ENCODE measurements around the gene DNAJB6. TPM values are rescaled to one million over a fixed set of nuclear protein-coding genes. Genes with fewer than 3 reads are reported as not detected.

Gene DNAJB6
- total RNA-seq, 1 donor from 2014 or later: 97.2 TPM

- TF ChIP-seq CTCF (conservative IDR thresholded peaks at IDR 0.05): no peak
- Mint-ChIP-seq H3K9me3 (no peaks in the 10 kb centered on the region), H3K27ac (peak overlapping the region; percentile 98), H3K4me3 (peak overlapping the region; percentile 84), H3K4me1 (ENCODE audit: unreplicated experiment) (peaks cover 51% of the 10 kb centered on the region), H3K36me3 (peaks cover 34% of the 10 kb centered on the region), H3K27me3 (no peaks in the 10 kb centered on the region)
- no peak for DNase-seq (ENCODE audit: extremely low spot score, unreplicated experiment)
Measured at GRCh38 chr7:157355784-157356511, 19.1 kb downstream of the DNAJB6 start.

- Mint-ChIP-seq H3K27me3 (no peaks in the 10 kb centered on the region), H3K27ac (peak overlapping the region; percentile 82), H3K36me3 (peaks cover 34% of the 10 kb centered on the region), H3K4me1 (ENCODE audit: unreplicated experiment) (peaks cover 51% of the 10 kb centered on the region), H3K4me3 (peak overlapping the region; percentile 29), H3K9me3 (no peaks in the 10 kb centered on the region)
- no peak for DNase-seq (ENCODE audit: extremely low spot score, unreplicated experiment)
- no peak for TF ChIP-seq CTCF (conservative IDR thresholded peaks at IDR 0.05)
Measured at GRCh38 chr7:157357129-157358040, 20.6 kb downstream of the DNAJB6 start.

- TF ChIP-seq CTCF (conservative IDR thresholded peaks at IDR 0.05): no peak
- Mint-ChIP-seq H3K4me3 (no peak overlapping the region), H3K27ac (peak overlapping the region; percentile 82), H3K4me1 (ENCODE audit: unreplicated experiment) (peaks cover 49% of the 10 kb centered on the region), H3K36me3 (peaks cover 36% of the 10 kb centered on the region), H3K27me3 (no peaks in the 10 kb centered on the region), H3K9me3 (no peaks in the 10 kb centered on the region)
- DNase-seq (ENCODE audit: extremely low spot score, unreplicated experiment): no peak
Measured at GRCh38 chr7:157358041-157358752, 21.4 kb downstream of the DNAJB6 start.

GRCh38 chr7:157358753-157359096 is 21.9 kb downstream of the DNAJB6 start:
- H3K36me3 Mint-ChIP-seq: peaks cover 34% of the 10 kb centered on the region
- H3K9me3 Mint-ChIP-seq: no peaks in the 10 kb centered on the region
- peaks cover 46% of the 10 kb centered on the region for H3K4me1 Mint-ChIP-seq (ENCODE audit: unreplicated experiment)
- H3K27ac Mint-ChIP-seq: peak overlapping the region; percentile 68
- DNase-seq (ENCODE audit: extremely low spot score, unreplicated experiment): no peak
- H3K27me3 Mint-ChIP-seq: no peaks in the 10 kb centered on the region
- H3K4me3 Mint-ChIP-seq: no peak overlapping the region
- TF ChIP-seq CTCF (conservative IDR thresholded peaks at IDR 0.05): no peak

GRCh38 chr7:157359581-157359980 is 22.8 kb downstream of the DNAJB6 start:
- Mint-ChIP-seq H3K4me3 (no peak overlapping the region), H3K36me3 (peaks cover 37% of the 10 kb centered on the region), H3K27me3 (no peaks in the 10 kb centered on the region), H3K9me3 (no peaks in the 10 kb centered on the region), H3K4me1 (ENCODE audit: unreplicated experiment) (peaks cover 44% of the 10 kb centered on the region), H3K27ac (peak overlapping the region; percentile 49)
- TF ChIP-seq CTCF (conservative IDR thresholded peaks at IDR 0.05): no peak
- DNase-seq (ENCODE audit: extremely low spot score, unreplicated experiment): no peak
